K562 (cell line): ENCODE measurements around the gene IP6K1. TPM values are rescaled to one million over a fixed set of nuclear protein-coding genes. Genes with fewer than 3 reads are reported as not detected.
"Not testable (repeated sequence)": the region's sequence is repeated elsewhere in the genome, so short reads cannot be mapped to it uniquely, and the experiment has no call there.

ENCODE experiments used
- ATAC-seq: fragments of 200-7000 bp; cut with Tn5 transposase; 3 replicates; pipeline ENCODE4 v1.9.1; 2020; ENCODE audit warnings: moderate library complexity
- BruUV-seq: library from RNA; stranded (reverse); fragments of 400-500 nt; replicated peaks from 2 replicates; lab custom pipeline; 2021; lab: Mats Ljungman, UMichigan
- CTCF ChIA-PET: fragments of 300-600 bp; formaldehyde crosslinking; extraction: SDS; loops from one replicate; lab custom pipeline; 2021; ENCODE audit warnings: low intra/inter-chr PET ratio; lab: Yijun Ruan, JAX
- POLR2A ChIA-PET: fragments of 300-600, 350-650 bp; sonication (Branson Sonifier 250); formaldehyde crosslinking; extraction: SDS; loops from one replicate; lab custom pipeline; 2021; ENCODE audit warnings: antibody characterized with exemption, inconsistent platforms; lab: Yijun Ruan, JAX
- DNase-seq, 4 experiments: peaks; one replicate each; pipeline versions ENCODE4 v3.0.0 to v3.0.0-alpha.2; 2011 to 2018; ENCODE audit warnings: low spot score in 3 of 4, mixed read lengths in 3 of 4; ENCODE audit errors: extremely low read depth in 1 of 4
- FAIRE-seq: peaks from 2 replicates; lab custom pipeline; 2011; peaks lifted over from hg19 to GRCh38; lab: Jason Lieb, UNC
- H2AFZ ChIP-seq: 2 replicates; pipeline ENCODE4 v1.6.0; 2011; ENCODE audit warnings: low read depth, low read length, control low read depth, inconsistent platforms
- H3K27ac ChIP-seq: fragments of 200-600 bp; 3 replicates; pipeline ENCODE4 v1.8.0; 2011; ENCODE audit warnings: low read depth, mild to moderate bottlenecking, control low read depth, inconsistent platforms, low read length, moderate library complexity, mixed read lengths; ENCODE audit errors: extremely low read depth
- H3K27me3 ChIP-seq, 2 experiments: fragments of 300-600 bp in 1 of 2; 2 replicates in 1 of 2; 3 replicates in 1 of 2; pipeline versions ENCODE4 v1.6.0 to v1.8.0; 2011; ENCODE audit warnings: inconsistent platforms in 2 of 2, low read length in 2 of 2, mild to moderate bottlenecking in 1 of 2, mixed read lengths in 1 of 2, moderate library complexity in 1 of 2; ENCODE audit not compliant: control insufficient read depth in 2 of 2, insufficient read depth in 2 of 2
- H3K36me3 ChIP-seq: fragments of 300-600 bp; 3 replicates; pipeline ENCODE4 v1.8.0; 2011; ENCODE audit warnings: mild to moderate bottlenecking, low read length, inconsistent platforms; ENCODE audit not compliant: control insufficient read depth, insufficient read depth
- H3K4me1 ChIP-seq, 2 experiments: fragments of 200-600 bp in 1 of 2; replicated peaks in 1 of 2; 2 replicates in 1 of 2; 3 replicates in 1 of 2; pipeline versions ENCODE4 v1.5.1 to v1.8.0; 2011; ENCODE audit warnings: inconsistent platforms in 2 of 2, low read length in 2 of 2, mild to moderate bottlenecking in 1 of 2, mixed read lengths in 1 of 2, moderate library complexity in 1 of 2; ENCODE audit not compliant: control insufficient read depth in 2 of 2, insufficient read depth in 2 of 2
- H3K4me2 ChIP-seq: 2 replicates; pipeline ENCODE4 v1.6.1; 2011; ENCODE audit warnings: low read length, control low read depth, inconsistent platforms, mixed read lengths; ENCODE audit not compliant: insufficient read depth
- H3K4me3 ChIP-seq: fragments of 200-600 bp; sonication (generic), shearing (Covaris generic); 2 replicates; pipeline ENCODE4 v1.5.1; 2016; ENCODE audit warnings: control low read depth, inconsistent platforms
- H3K79me2 ChIP-seq: fragments of 200-600 bp; 3 replicates; pipeline ENCODE4 v1.8.0; 2011; ENCODE audit warnings: low read length, inconsistent platforms; ENCODE audit not compliant: control insufficient read depth, insufficient read depth
- H3K9ac ChIP-seq, 2 experiments: 2 replicates each; pipeline versions ENCODE4 v1.6.0 to v1.6.1; 2011; ENCODE audit warnings: low read depth in 2 of 2, low read length in 2 of 2, control low read depth in 1 of 2, inconsistent platforms in 1 of 2, mild to moderate bottlenecking in 1 of 2, mixed read lengths in 1 of 2; ENCODE audit not compliant: insufficient read depth in 1 of 2
- H3K9me1 ChIP-seq: one replicate; pipeline ENCODE4 v1.6.0; 2011; ENCODE audit warnings: inconsistent platforms, mild to moderate bottlenecking, low read length, moderate library complexity; ENCODE audit not compliant: control insufficient read depth, insufficient read depth
- H3K9me3 ChIP-seq: replicated peaks from 2 replicates; pipeline ENCODE4 v1.5.1; 2011; ENCODE audit warnings: low read depth, low read length, inconsistent platforms; ENCODE audit not compliant: control insufficient read depth, insufficient read depth
- H4K20me1 ChIP-seq: replicated peaks from 2 replicates; pipeline ENCODE4 v1.6.1; 2011; ENCODE audit warnings: low read length, inconsistent platforms, mixed read lengths; ENCODE audit not compliant: control insufficient read depth, insufficient read depth
- POLR2G ChIP-seq: fragments of 200-400 bp; formaldehyde crosslinking; IDR thresholded peaks from 2 replicates; pipeline ENCODE4 v1.6.1; 2017; ENCODE audit warnings: low read depth, mild to moderate bottlenecking, antibody characterized with exemption, low read length, moderate library complexity
- WGBS: fragments of 100-300 bp; shearing (Covaris generic); methylation state at CpG from one replicate; pipeline ENCODE4 v1.1.6; 2016; ENCODE audit warnings: low coverage, mixed read lengths; ENCODE audit not compliant: insufficient coverage; ENCODE audit errors: missing lambda C conversion rate; 5-methylcytosine and 5-hydroxymethylcytosine counted together
- in situ Hi-C: fragments of 300-500 bp; cut with MboI; formaldehyde crosslinking; loops from 4 replicates; pipeline ENCODE4 v1.15.0; 2018; ENCODE audit warnings: inconsistent platforms, mixed read lengths
- intact Hi-C: fragments of 100-400 bp; cut with micrococcal nuclease; formaldehyde crosslinking; loops from 2 replicates; pipeline ENCODE4 v1.14.2; 2022
- polyA plus RNA-seq, 8 experiments: library from polyadenylated mRNA; depleted of rRNA in 4 of 8; stranded (reverse) in 5 of 8; unstranded in 3 of 8; fragments of >200 nt; fragmentation: Nextera tagmentation in 2 of 8; fragmentation: Illumina TruSeq in 1 of 8; extraction: Ambion mirVana in 2 of 8; extraction: Trizol in 1 of 8; gene quantifications; 2 replicates each; pipeline versions ENCODE4 v1.2.1 to v1.2.3, GENCODE V29; 2011 to 2014; ENCODE audit warnings: inconsistent platforms in 1 of 8, missing spikeins in 1 of 8
- total RNA-seq, 7 experiments: library from RNA; depleted of rRNA in 6 of 7; stranded (reverse); fragments of >200 nt in 6 of 7; fragmentation: Illumina TruSeq in 2 of 7; extraction: Trizol in 2 of 7; gene quantifications; 2 replicates each; pipeline versions ENCODE4 v1.2.1 to v1.2.3, GENCODE V29; 2011 to 2021; ENCODE audit warnings: low replicate concordance in 1 of 7

IP6K1 gene
- total and polyA plus RNA-seq, 9 of the 15 experiments (the other 6 are each of a cell fraction or from before 2014, with no cell fraction given) = 0.46 to 29.2 (median 13.1) TPM

DNA sequence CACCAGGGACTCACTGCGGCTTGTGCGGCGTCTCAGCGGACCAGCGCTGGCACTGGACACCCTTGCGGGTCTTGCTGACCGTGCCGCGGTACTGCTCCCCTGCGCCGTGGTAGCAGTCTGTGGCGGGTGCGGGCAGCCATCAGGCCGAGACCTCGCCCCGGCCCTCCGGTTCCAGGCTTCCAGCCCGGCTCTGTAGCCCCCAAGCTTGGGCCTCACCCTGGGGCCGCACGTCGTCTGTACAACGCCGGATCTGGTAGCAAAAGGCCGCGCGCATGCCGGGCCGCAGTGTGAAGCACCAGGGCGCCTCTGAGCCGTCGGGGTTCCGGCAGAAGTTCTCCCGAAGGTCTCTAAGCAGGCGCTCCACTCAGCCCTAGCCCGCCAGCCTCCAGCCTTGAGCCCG, 100.5 kb downstream of the IP6K1 start:
- FAIRE-seq, H3K27me3 ChIP-seq, BruUV-seq, POLR2A ChIA-PET, intact Hi-C loops, H3K9me3 ChIP-seq, H3K27ac ChIP-seq, H4K20me1 ChIP-seq, H3K9ac ChIP-seq, in situ Hi-C loops, H3K9me1 ChIP-seq, H3K4me3 ChIP-seq, DNase-seq, CTCF ChIA-PET, H3K4me2 ChIP-seq, H2AFZ ChIP-seq, ATAC-seq: not testable (repeated sequence)
- WGBS = 93% methylated on average over 9 of the region's 36 CpGs
- Histone ChIP-seq H3K36me3 (peaks cover 31% of the 10 kb centered on the region; the same call in 1 of the 3 replicates), H3K79me2 (peaks cover 13% of the 10 kb centered on the region; the same call in 2 of the 3 replicates), H3K4me1 (peaks cover 6 to 25% of the 10 kb centered on the region in 2 experiments; a peak in 4 of 5 replicates)
- peak; percentile 45 for TF ChIP-seq POLR2G

DNA sequence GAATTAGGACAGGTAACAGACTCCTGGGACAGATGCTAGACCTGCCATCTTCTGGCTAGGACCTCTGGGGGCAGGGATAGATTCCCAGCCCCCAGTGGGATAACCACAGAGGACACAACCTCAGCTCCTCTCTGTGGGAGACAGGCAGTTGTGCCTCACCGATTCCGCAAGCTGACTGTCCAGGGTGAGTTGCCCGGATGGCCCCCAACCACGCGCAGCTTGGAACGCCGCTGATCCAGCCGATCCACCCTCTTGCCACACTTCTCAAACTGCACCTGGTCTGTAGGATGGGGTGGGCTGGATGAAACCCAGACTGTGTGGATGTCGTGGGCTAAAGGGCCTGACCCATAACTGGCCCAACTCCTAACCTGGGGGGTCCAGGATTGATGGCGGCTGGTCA, 101.2 kb downstream of the IP6K1 start:
- H4K20me1 ChIP-seq, H3K9me3 ChIP-seq, H3K4me2 ChIP-seq, H2AFZ ChIP-seq, H3K9me1 ChIP-seq, H3K4me3 ChIP-seq, BruUV-seq, POLR2A ChIA-PET, DNase-seq, ATAC-seq, H3K79me2 ChIP-seq, CTCF ChIA-PET, in situ Hi-C loops, intact Hi-C loops, FAIRE-seq, H3K27me3 ChIP-seq, H3K9ac ChIP-seq, H3K27ac ChIP-seq: not testable (repeated sequence)
- peaks cover 38% of the 10 kb centered on the region; the same call in 2 of the 3 replicates for H3K36me3 ChIP-seq
- peaks cover 6 to 23% of the 10 kb centered on the region in 2 experiments; a peak in 3 of 5 replicates for H3K4me1 ChIP-seq
- WGBS = 89% methylated on average over 5 of the region's 10 CpGs

DNA sequence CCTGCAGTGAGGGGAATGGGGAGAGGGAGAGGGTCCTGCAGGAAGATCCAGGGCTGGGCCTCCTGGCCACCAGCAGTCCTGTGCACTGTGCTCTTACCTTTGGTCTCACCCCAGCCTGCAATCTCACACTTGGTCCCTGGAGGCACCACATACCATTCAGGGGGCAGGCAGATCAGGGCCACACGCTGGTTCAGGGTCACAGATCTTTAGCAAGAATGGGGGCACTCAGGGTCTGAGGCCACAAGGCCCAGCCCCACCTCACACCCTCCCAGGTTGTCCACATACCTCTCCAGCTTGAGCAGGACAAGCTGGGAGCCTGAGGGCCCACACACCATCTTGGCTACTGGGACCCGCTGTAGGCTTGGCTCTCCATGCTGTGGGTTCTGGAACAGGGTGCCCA, 101.9 kb downstream of the IP6K1 start:
- H4K20me1 ChIP-seq, in situ Hi-C loops, POLR2A ChIA-PET, CTCF ChIA-PET, DNase-seq, H2AFZ ChIP-seq, H3K4me2 ChIP-seq, H3K4me3 ChIP-seq, H3K27me3 ChIP-seq, ATAC-seq, H3K27ac ChIP-seq, BruUV-seq, H3K79me2 ChIP-seq, H3K9ac ChIP-seq, FAIRE-seq, H3K9me3 ChIP-seq, H3K9me1 ChIP-seq, intact Hi-C loops: not testable (repeated sequence)
- peaks cover 6 to 23% of the 10 kb centered on the region in 2 experiments; a peak in 3 of 5 replicates for H3K4me1 ChIP-seq
- WGBS = 100% methylated on average over 2 of the region's 2 CpGs
- H3K36me3 ChIP-seq = peaks cover 45% of the 10 kb centered on the region; the same call in 2 of the 3 replicates
